Body of pancreas (tissue), 4 donors: ENCODE measurements around the gene HAAO. TPM values are rescaled to one million over a fixed set of nuclear protein-coding genes. Genes with fewer than 3 reads are reported as not detected.

Source experiments
- ATAC-seq: fragments of 150-250 bp; one replicate; pipeline ENCODE4 v1.9.1; 2016
- DNase-seq, 4 donors: peaks; one replicate each; pipeline ENCODE4 v3.0.0-alpha.2; 2019
- H3K27ac ChIP-seq, 4 donors: fragments of 200-600 bp; sonication (generic); 1 replicate in 3 of 4; 2 replicates in 1 of 4; pipeline versions ENCODE4 v1.5.1 to v1.6.1; 2016 to 2019; ENCODE audit warnings: mild to moderate bottlenecking in 1 of 4, mixed read lengths in 1 of 4, moderate library complexity in 1 of 4
- H3K27me3 ChIP-seq, 2 donors: fragments of 200-600 bp; sonication (generic); one replicate each; pipeline ENCODE4 v1.6.0; 2016; ENCODE audit warnings: mild to moderate bottlenecking in 1 of 2
- H3K36me3 ChIP-seq, 2 donors: fragments of 200-600 bp; sonication (generic); replicated peaks in 1 of 2; 2 replicates each; pipeline ENCODE4 v1.5.1; 2016; ENCODE audit warnings: low read depth in 2 of 2; ENCODE audit not compliant: insufficient read depth in 1 of 2
- H3K4me1 ChIP-seq: fragments of 200-600 bp; sonication (generic); one replicate; pipeline ENCODE4 v1.6.0; 2016
- H3K4me3 ChIP-seq, 2 donors: fragments of 200-600 bp; sonication (generic); 1 replicate in 1 of 2; 2 replicates in 1 of 2; pipeline ENCODE4 v1.5.1; 2016 to 2019
- H3K9me3 ChIP-seq, 3 donors: fragments of 200-600 bp; sonication (generic); 1 replicate in 2 of 3; 2 replicates in 1 of 3; pipeline ENCODE4 v1.5.1; 2016
- CTCF ChIP-seq, 7 experiments: fragments of 450-650 bp in 4 of 7; fragments of 200-600 bp in 3 of 7; sonication (generic) in 3 of 7; IDR thresholded peaks; one replicate each; pipeline ENCODE4 v1.5.1; 2016 to 2019; ENCODE audit warnings: antibody characterized with exemption in 7 of 7
- POLR2A ChIP-seq, 3 donors: fragments of 450-650 bp; IDR thresholded peaks; one replicate each; pipeline ENCODE4 v1.6.1; 2016; ENCODE audit warnings: antibody characterized with exemption in 3 of 3, mild to moderate bottlenecking in 2 of 3
- WGBS, 2 donors: methylation state at CpG; one replicate each; pipeline ENCODE4 v1.1.5; 2017; 5-methylcytosine and 5-hydroxymethylcytosine counted together
- intact Hi-C: fragments of 100-400 bp; cut with DNase I; formaldehyde crosslinking; loops from one replicate; pipeline ENCODE4 v1.15.1; 2023
- total RNA-seq, 2 donors: library from RNA; depleted of rRNA; stranded (reverse); fragments of >200 nt; gene quantifications; one replicate each; pipeline ENCODE4 v1.1.0, GENCODE V29; 2016

HAAO gene
- total RNA-seq, 2 donors from 2014 or later: 30.3 to 30.9 TPM

- WGBS, 2 donors: 88 to 91% methylated on average over 4 of the region's 4 CpGs
- Histone ChIP-seq H3K27me3 (no peaks in the 10 kb centered on the region), H3K9me3 (no peaks in the 10 kb centered on the region), H3K4me3 (no peak overlapping the region), H3K27ac (no peak overlapping the region), H3K4me1 (peaks cover 8% of the 10 kb centered on the region), H3K36me3 (no peaks in the 10 kb centered on the region)
- DNase-seq: no peak
- intact Hi-C loops: no loop called here
- no peak for TF ChIP-seq CTCF (IDR thresholded peaks at IDR 0.05)
- no peak for TF ChIP-seq POLR2A (IDR thresholded peaks at IDR 0.05)
- no peak for ATAC-seq
Observed at GRCh38 chr2:42748840-42749239, 43.5 kb downstream of the HAAO start.

GRCh38 chr2:42747422-42747821, 45.0 kb downstream of the HAAO start:
- intact Hi-C loops: no loop called here
- Histone ChIP-seq H3K27ac (no peak overlapping the region), H3K36me3 (no peaks in the 10 kb centered on the region), H3K9me3 (no peaks in the 10 kb centered on the region), H3K4me3 (no peak overlapping the region), H3K27me3 (no peaks in the 10 kb centered on the region), H3K4me1 (no peaks in the 10 kb centered on the region)
- 91 to 97% methylated on average over 3 of the region's 3 CpGs for WGBS, 2 donors
- TF ChIP-seq CTCF (IDR thresholded peaks at IDR 0.05): no peak
- no peak for TF ChIP-seq POLR2A (IDR thresholded peaks at IDR 0.05)
- ATAC-seq: no peak
- no peak for DNase-seq

DNA sequence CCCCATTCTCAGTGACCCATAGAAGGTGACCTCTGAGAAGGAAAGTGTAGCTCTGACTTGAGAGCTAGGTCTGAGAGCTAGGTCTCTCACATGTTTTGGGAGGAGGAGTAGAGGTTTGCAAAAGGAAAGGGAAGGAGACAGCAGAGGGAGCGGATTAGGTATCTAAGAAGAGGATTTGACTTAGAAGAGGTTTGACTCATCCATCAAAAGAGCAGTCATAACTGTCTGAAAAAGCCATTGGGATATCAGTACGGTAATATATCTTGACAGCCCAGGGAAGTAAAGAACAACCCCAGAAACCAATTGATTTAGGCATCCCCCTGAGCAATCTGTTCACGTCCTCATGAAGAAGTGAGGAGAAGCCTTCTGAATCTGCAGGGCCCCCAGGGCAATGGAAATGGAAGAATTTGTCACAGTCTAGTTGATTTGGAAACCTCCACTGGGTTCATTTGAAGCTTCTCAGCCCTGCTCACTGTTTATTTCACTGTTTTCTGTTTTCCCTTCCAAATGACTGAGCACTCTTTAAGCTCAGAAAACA, 47.8 kb downstream of the HAAO start:
- Histone ChIP-seq H3K27me3 (no peaks in the 10 kb centered on the region), H3K27ac (no peak overlapping the region), H3K36me3 (no peaks in the 10 kb centered on the region), H3K4me1 (no peaks in the 10 kb centered on the region), H3K4me3 (no peak overlapping the region), H3K9me3 (no peaks in the 10 kb centered on the region)
- 91 to 92% methylated on average over 3 of the region's 3 CpGs for WGBS, 2 donors
- TF ChIP-seq CTCF (IDR thresholded peaks at IDR 0.05) (no peak), POLR2A (IDR thresholded peaks at IDR 0.05) (no peak)
- no peak for ATAC-seq
- DNase-seq: no peak
- intact Hi-C loops: no loop called here

GRCh38 chr2:42743659-42743990, 48.8 kb downstream of the HAAO start:
- no peak for ATAC-seq
- DNase-seq: no peak
- no peak overlapping the region for H3K27ac ChIP-seq
- no peaks in the 10 kb centered on the region for H3K4me1 ChIP-seq
- WGBS, 2 donors: 69% methylated on average over 1 of the region's 1 CpG
- no peak overlapping the region for H3K4me3 ChIP-seq
- intact Hi-C loops: no loop called here
- no peaks in the 10 kb centered on the region for H3K36me3 ChIP-seq
- no peaks in the 10 kb centered on the region for H3K27me3 ChIP-seq
- TF ChIP-seq POLR2A (IDR thresholded peaks at IDR 0.05): no peak
- no peak for TF ChIP-seq CTCF (IDR thresholded peaks at IDR 0.05)
- no peaks in the 10 kb centered on the region for H3K9me3 ChIP-seq
